Measurements from ENCODE around the gene SLC16A9.
"Not testable (repeated sequence)": the region's sequence is repeated elsewhere in the genome, so short reads cannot be mapped to it uniquely, and the experiment has no call there.

Gene SLC16A9

DNA sequence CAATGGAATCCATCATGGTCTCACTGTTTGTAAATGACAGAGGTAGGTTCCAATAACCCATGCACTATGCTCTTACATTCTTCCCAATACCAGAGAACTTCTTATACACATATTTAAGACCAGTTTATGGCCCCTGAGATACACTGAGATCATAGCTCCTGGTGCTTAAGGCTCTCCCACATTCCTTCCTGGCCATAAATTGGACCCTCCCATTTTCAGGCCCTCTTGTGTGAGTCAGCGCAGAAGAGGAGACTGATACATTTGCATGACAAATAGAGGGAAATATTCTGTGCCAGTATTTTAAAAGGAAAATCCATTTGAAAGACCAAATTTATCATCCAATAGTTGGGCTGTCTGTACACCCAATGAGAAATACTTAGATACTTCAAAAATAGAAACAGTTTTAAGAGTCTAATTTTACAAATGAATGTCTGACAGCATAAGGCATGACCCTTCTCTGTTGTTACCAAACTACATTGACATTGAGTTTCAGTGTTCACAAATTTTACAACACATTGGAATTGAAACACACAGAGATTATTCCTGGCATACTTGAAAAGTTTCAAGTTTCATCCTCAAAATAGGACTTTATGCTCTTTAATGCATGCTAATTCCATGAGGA is 35.3 kb downstream of the SLC16A9 start:
- DNase-seq (ENCODE audit: low read depth in 3 of 3), result no peak

GRCh38 chr10:59672150-59672875 is 37.3 kb downstream of the SLC16A9 start:
- DNase-seq (ENCODE audit: low read depth in 3 of 3), result no peak

- DNase-seq (ENCODE audit: low read depth in 3 of 3), result no peak
Observed at GRCh38 chr10:59670269-59670668, 39.4 kb downstream of the SLC16A9 start.

DNA sequence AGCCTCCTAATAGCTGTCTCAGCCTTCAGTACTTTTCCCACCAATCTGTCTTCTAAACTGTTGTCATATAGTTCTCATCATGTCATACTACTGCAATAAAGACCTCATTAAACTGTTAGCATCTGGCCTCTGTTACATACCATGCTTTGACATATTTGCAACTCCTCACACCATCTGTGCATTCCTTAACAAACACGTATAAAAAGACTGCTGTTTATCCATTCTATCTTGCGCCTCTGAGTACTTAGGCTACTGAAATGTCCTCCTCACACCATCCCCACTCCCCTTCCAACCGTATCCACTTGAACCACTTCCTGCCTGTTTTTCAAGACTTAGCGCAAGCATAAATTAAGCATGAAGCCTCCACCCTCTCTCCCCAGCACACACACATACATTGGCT is 41.6 kb downstream of the SLC16A9 start:
- no peak for DNase-seq (ENCODE audit: low read depth in 3 of 3)

GRCh38 chr10:59666310-59666709 is 43.3 kb downstream of the SLC16A9 start:
- no peak for DNase-seq (ENCODE audit: low read depth in 3 of 3)

DNA sequence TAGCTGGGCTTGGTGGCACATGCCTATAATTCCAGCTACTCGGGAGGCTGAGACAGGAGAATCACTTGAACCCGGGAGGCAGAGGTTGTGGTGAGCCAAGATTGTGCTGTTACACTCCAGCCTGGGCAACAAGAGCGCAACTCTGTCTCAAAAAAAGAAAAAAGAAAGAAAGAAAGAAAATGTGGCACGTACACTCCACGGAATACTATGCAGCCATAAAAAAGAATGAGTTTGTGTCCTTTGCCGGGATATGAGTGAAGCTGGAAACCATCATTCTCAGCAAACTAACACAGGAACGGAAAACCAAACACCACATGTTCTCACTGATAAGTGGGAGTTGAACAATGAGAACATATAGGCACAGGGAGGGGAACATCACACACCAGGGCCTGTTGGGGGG is 46.4 kb downstream of the SLC16A9 start:
- not testable (repeated sequence) for DNase-seq (ENCODE audit: low read depth in 3 of 3)

DNA sequence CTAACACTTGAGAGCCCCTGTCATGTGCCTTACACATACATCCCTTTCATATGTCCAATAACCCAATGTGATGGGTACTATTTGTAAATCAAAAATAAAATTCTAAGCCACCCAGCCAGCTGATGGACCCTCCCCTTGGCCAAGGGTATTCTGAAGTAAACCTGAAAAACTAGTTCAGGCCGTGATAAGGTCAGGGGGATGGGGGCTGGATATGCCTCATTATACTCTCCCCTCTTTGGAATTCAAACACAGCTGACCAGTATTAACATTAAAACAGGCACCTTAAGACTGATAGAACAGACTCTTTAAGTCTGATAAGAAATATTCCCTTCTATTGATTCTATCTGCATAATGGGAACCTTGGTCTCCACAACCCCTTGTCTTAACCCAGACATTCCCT is 51.9 kb downstream of the SLC16A9 start:
- DNase-seq (ENCODE audit: low read depth in 3 of 3), result no peak

GRCh38 chr10:59655309-59655708 is 54.3 kb downstream of the SLC16A9 start:
- DNase-seq (ENCODE audit: low read depth in 3 of 3), result no peak

- DNase-seq (ENCODE audit: low read depth in 3 of 3), result no peak
Observed at GRCh38 chr10:59654007-59654406, 55.6 kb downstream of the SLC16A9 start.

DNA sequence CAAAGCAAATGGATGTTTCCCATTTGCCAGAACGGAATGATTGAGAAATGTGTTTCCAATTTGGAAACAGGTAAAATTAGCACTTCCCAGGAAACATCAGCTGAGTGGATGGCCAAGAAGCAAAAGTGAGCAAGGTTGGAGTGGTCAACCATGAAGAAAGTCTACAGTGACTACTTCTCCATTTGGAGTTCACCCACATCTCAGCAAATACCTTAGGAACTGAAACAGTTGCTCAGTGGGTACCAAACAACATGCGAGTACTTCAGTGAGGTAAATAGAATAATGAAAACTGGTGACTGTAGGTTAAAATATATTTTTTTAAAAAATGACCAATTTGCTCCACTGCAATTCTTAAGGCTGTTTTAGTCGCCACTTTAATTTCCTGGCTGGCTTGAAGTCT is 57.7 kb downstream of the SLC16A9 start:
- no peak for DNase-seq (ENCODE audit: low read depth in 3 of 3)

GRCh38 chr10:59649606-59650346 is 59.9 kb downstream of the SLC16A9 start:
- no peak for DNase-seq (ENCODE audit: low read depth in 3 of 3)

- no peak for DNase-seq (ENCODE audit: low read depth in 3 of 3)
Observed at GRCh38 chr10:59648711-59649201, 60.9 kb downstream of the SLC16A9 start.

DNA sequence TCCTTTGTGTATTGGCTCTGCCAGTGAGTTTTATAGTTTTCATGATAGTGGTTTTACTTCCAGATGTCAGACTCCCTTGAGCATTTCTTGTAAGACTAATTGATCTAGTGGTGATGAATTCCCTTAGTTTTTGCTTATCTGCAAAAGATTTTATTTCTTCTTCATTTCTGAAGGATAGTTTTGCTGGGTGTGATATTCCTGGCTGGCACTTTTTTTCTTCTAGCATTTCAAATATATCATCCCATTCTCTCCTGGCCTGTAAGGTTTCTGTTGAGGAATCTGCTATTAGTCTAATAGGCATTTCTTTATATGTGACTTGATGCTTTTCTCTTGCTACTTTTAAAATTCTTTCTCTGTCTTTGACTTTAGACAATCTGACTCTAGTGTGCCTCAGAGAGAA is 64.8 kb downstream of the SLC16A9 start:
- no peak for DNase-seq (ENCODE audit: low read depth in 3 of 3)

- DNase-seq (ENCODE audit: low read depth in 3 of 3), result not testable (repeated sequence)
Observed at GRCh38 chr10:59641688-59642087, 68.0 kb downstream of the SLC16A9 start.

DNA sequence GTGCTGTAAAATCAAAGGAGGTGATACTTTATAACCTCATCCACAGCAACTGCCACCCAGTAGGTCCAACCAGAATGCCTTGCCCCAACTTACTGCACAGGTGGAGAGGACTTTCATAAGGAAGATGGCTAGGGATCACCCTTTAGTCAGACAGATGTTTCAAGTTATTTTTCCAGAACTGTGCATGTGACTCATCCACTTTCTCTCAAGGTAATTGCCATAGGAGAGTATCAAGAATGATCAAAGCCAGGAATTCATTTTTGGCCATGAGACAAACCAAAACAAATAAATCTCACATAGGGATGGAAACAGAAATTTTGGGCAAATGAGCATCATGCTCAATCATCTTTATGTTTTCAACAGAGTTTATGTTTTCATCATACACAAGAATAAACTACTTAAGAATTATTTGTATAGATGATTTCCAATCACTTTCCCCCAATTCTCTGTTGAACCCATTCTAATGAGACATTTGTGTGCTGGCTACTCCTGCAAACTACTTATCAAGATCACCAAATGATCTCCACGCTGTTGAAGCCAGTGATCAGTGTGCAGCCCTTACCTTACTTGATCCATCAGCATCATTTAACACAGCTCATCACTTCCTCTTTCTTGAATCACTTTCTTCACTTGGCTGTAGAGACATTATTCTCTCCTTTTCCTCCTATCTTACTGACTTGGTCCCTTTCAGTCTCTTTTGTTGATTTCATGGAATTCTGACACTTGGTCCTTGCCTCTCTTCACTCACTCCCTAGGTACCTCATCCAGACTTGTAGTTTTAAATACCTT is 74.0 kb downstream of the SLC16A9 start:
- no peak for DNase-seq (ENCODE audit: low read depth in 3 of 3)

DNA sequence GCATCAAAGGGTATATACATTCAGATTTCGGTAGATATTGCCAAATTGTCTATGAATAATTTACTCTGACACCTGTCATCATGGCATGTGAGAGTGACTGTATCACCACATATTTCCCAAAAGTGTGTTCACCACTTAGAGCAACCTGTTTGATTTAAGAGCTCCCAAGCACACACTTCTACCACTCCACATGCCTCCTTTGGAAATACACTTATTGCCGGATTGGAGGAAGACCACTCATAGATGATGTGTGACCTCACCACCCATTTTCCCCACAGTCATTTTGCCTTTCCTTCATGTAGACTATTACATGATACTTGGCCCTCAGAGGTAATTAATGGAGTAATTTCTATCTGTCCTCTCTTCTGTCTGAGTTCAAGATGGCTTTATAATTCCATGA is 75.5 kb downstream of the SLC16A9 start:
- no peak for DNase-seq (ENCODE audit: low read depth in 3 of 3)

- no peak for DNase-seq (ENCODE audit: low read depth in 3 of 3)
Observed at GRCh38 chr10:59633063-59633462, 76.6 kb downstream of the SLC16A9 start.

GRCh38 chr10:59631882-59632807 is 77.5 kb downstream of the SLC16A9 start:
- no peak for DNase-seq (ENCODE audit: low read depth in 3 of 3)

- DNase-seq (ENCODE audit: low read depth in 3 of 3), result no peak
Observed at GRCh38 chr10:59631237-59631636, 78.4 kb downstream of the SLC16A9 start.

- no peak for DNase-seq (ENCODE audit: low read depth in 3 of 3)
Observed at GRCh38 chr10:59628965-59629364, 80.7 kb downstream of the SLC16A9 start.

GRCh38 chr10:59628456-59628855 is 81.2 kb downstream of the SLC16A9 start:
- DNase-seq (ENCODE audit: low read depth in 3 of 3), result no peak

All from stimulated activated CD4-positive, alpha-beta T cell treated with anti-CD3 and anti-CD28 coated beads, TNF-alpha, amount 100 ng/mL, for 48 hours (primary cell).